HFF-Myc (cell line): Measurements from ENCODE around the gene SLC22A12.
"Not testable (repeated sequence)": the region's sequence is repeated elsewhere in the genome, so short reads cannot be mapped to it uniquely, and the experiment has no call there.

Experiments used
- DNase-seq: peaks from one replicate; pipeline ENCODE4 v3.0.0-alpha.2; 2011; ENCODE audit warnings: low read depth; ENCODE audit errors: extremely low read depth
- H3K4me3 ChIP-seq: replicated peaks from 2 replicates; pipeline ENCODE4 v1.5.1; 2011; ENCODE audit warnings: low read depth, mild to moderate bottlenecking, control low read depth, low read length
- TF ChIP-seq, protein P1 (sequence below): IDR thresholded peaks from 2 replicates; pipeline ENCODE4 v1.5.1; 2012; ENCODE audit warnings: mild to moderate bottlenecking, low read depth, low read length, control low read depth; ENCODE audit errors: missing control alignments

SLC22A12 gene

GRCh38 chr11:64594159-64594939 is 3.3 kb downstream of the SLC22A12 start:
- TF ChIP-seq, protein P1, sequence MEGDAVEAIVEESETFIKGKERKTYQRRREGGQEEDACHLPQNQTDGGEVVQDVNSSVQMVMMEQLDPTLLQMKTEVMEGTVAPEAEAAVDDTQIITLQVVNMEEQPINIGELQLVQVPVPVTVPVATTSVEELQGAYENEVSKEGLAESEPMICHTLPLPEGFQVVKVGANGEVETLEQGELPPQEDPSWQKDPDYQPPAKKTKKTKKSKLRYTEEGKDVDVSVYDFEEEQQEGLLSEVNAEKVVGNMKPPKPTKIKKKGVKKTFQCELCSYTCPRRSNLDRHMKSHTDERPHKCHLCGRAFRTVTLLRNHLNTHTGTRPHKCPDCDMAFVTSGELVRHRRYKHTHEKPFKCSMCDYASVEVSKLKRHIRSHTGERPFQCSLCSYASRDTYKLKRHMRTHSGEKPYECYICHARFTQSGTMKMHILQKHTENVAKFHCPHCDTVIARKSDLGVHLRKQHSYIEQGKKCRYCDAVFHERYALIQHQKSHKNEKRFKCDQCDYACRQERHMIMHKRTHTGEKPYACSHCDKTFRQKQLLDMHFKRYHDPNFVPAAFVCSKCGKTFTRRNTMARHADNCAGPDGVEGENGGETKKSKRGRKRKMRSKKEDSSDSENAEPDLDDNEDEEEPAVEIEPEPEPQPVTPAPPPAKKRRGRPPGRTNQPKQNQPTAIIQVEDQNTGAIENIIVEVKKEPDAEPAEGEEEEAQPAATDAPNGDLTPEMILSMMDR = no peak
- DNase-seq = no peak
- H3K4me3 ChIP-seq = no peak overlapping the region

- DNase-seq, H3K4me3 ChIP-seq: not testable (repeated sequence)
These were observed 4.9 kb downstream of the SLC22A12 start for GRCh38 chr11:64595922-64596321.

DNA sequence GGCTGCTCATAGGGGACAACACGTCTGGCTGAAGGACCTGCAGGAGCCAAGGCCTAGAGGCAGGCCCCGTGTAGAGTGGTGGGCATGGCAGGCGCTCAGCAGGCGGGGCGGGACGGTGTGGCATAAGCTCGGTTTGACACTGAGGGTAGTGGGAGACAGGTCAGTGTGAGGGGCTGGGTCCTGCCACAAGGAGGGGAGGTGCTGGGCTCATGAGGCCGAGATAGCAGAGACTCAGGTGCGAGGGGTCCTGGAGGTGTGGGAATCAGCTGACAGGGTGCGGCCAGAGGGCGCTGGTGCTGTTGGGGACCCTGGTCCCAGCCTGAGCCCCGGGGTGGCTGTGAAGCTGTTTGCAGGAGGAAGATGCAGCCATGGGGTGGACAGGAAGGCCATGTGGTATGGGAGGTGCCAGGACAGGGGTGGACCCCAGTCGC is 6.7 kb downstream of the SLC22A12 start:
- no peak overlapping the region for H3K4me3 ChIP-seq
- TF ChIP-seq, protein P1 = no peak
- no peak for DNase-seq

DNA sequence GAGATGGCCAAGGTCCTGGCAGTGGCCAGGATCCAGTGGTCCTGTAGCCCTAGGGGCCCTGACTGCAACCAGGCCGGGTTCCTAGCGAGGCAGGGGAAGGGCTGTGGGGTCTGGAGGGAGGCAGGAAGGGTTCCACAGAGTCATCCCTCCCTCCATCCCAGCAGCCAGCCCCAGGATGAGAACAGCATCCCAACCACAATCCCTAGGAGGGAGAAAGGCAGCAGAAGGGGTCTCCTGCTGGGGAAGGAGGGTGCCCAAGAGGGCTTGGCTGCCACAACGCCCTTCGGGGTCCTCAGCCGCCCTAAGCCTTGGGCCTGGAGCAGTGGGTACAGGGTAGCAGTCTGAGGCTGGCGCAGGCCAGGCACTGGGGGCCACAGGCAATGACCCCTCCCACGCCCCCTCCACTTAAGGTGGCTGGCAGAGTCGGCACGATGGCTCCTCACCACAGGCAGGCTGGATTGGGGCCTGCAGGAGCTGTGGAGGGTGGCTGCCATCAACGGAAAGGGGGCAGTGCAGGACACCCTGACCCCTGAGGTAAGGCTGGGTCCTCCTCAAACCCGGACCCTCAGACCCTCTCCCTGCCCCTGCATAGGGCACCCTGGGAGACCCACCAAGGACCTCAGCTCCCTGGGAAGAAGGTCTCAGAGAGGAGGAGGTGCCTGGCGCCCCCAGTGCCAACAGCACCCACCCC is 7.2 kb downstream of the SLC22A12 start:
- H3K4me3 ChIP-seq = no peak overlapping the region
- DNase-seq = no peak
- TF ChIP-seq, protein P1 = no peak

GRCh38 chr11:64598797-64599697 is 8.0 kb downstream of the SLC22A12 start:
- TF ChIP-seq, protein P1 = no peak
- H3K4me3 ChIP-seq = no peak overlapping the region
- no peak for DNase-seq

DNA sequence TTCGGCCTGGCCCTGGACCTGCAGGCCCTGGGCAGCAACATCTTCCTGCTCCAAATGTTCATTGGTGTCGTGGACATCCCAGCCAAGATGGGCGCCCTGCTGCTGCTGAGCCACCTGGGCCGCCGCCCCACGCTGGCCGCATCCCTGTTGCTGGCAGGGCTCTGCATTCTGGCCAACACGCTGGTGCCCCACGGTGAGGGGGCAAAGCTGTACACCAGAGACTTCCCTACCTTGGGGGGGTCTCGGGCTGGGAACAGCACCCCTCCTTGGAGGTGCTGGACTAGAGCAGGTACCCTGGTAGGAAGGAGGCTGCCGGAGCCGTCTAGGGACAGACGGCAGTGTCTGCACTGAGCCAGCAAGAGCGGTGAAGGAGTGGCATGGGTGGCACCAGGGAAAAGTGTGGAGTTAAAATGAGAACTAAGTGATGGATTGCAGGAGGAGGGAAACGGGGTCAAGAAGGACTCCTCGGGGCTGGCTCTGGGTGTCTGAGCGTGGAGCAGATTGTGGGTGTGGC is 8.7 kb downstream of the SLC22A12 start:
- H3K4me3 ChIP-seq = no peak overlapping the region
- no peak for DNase-seq
- TF ChIP-seq, protein P1 = no peak
